GM23338 (cell line): Measurements from ENCODE around the gene MKX. TPM values are rescaled to one million over a fixed set of nuclear protein-coding genes. Genes with fewer than 3 reads are reported as not detected.

Experiments used
- ATAC-seq: fragments of 200-7000 bp; cut with Tn5 transposase; 3 replicates; pipeline ENCODE4 v1.9.1; 2020
- DNase-seq: peaks from one replicate; pipeline ENCODE4 v3.0.0-alpha.2; 2015; ENCODE audit warnings: low spot score
- H2AFZ ChIP-seq: fragments of 200-600 bp; sonication (generic); 2 replicates; pipeline ENCODE4 v1.8.0; 2016; ENCODE audit warnings: antibody characterized with exemption, mild to moderate bottlenecking, moderate library complexity
- H3F3A ChIP-seq: fragments of 200-600 bp; sonication (generic); replicated peaks from 2 replicates; pipeline ENCODE4 v1.8.0; 2017; ENCODE audit warnings: antibody characterized with exemption, mixed run types, low read depth
- H3K27ac ChIP-seq: fragments of 200-600 bp; sonication (generic); 2 replicates; pipeline ENCODE4 v1.6.1; 2016; ENCODE audit warnings: low read depth
- H3K27me3 ChIP-seq: fragments of 200-600 bp; sonication (generic); 2 replicates; pipeline ENCODE4 v1.8.0; 2016; ENCODE audit warnings: mild to moderate bottlenecking, mixed run types, moderate library complexity; ENCODE audit not compliant: insufficient read depth
- H3K36me3 ChIP-seq: fragments of 200-600 bp; sonication (generic); 2 replicates; pipeline ENCODE4 v1.8.0; 2016; ENCODE audit warnings: mild to moderate bottlenecking; ENCODE audit not compliant: insufficient read depth
- H3K4me1 ChIP-seq: fragments of 200-600 bp; sonication (generic); 2 replicates; pipeline ENCODE4 v1.8.0; 2016; ENCODE audit warnings: mild to moderate bottlenecking, moderate library complexity; ENCODE audit not compliant: insufficient read depth
- H3K4me2 ChIP-seq: fragments of 200-600 bp; sonication (generic); 2 replicates; pipeline ENCODE4 v1.7.1; 2017; ENCODE audit warnings: mixed run types
- H3K4me3 ChIP-seq: fragments of 200-600 bp; sonication (generic); 2 replicates; pipeline ENCODE4 v1.6.1; 2016; ENCODE audit warnings: mixed run types
- H3K79me2 ChIP-seq: fragments of 200-600 bp; sonication (generic); replicated peaks from 2 replicates; pipeline ENCODE4 v1.8.0; 2017; ENCODE audit warnings: mild to moderate bottlenecking; ENCODE audit not compliant: insufficient read depth
- H3K9me2 ChIP-seq: fragments of 200-600 bp; sonication (generic); 2 replicates; pipeline ENCODE4 v1.8.0; 2017; ENCODE audit not compliant: insufficient read depth
- H4K20me1 ChIP-seq: fragments of 200-600 bp; sonication (generic); replicated peaks from 2 replicates; pipeline ENCODE4 v1.8.0; 2017; ENCODE audit warnings: mild to moderate bottlenecking; ENCODE audit not compliant: insufficient read depth
- H3K27ac Mint-ChIP-seq: 2 replicates; pipeline ENCODE4 v1.8.0; 2020; ENCODE audit warnings: inconsistent platforms, mild to moderate bottlenecking, moderate library complexity, mixed read lengths
- H3K27me3 Mint-ChIP-seq: 3 replicates; pipeline ENCODE4 v1.8.0; 2022; ENCODE audit warnings: low read depth, mild to moderate bottlenecking, moderate library complexity, mixed read lengths, inconsistent platforms; ENCODE audit not compliant: insufficient read depth, poor library complexity
- H3K36me3 Mint-ChIP-seq: 3 replicates; pipeline ENCODE4 v1.8.0; 2021; ENCODE audit warnings: low read depth, mild to moderate bottlenecking, inconsistent platforms, moderate library complexity, mixed read lengths
- H3K4me1 Mint-ChIP-seq: 3 replicates; pipeline ENCODE4 v1.8.0; 2020; ENCODE audit warnings: mild to moderate bottlenecking, inconsistent platforms, mixed read lengths
- H3K4me3 Mint-ChIP-seq: 3 replicates; pipeline ENCODE4 v1.8.0; 2021; ENCODE audit warnings: moderate library complexity, mild to moderate bottlenecking, inconsistent platforms, mixed read lengths
- H3K9me3 Mint-ChIP-seq: 3 replicates; pipeline ENCODE4 v1.8.0; 2020; ENCODE audit warnings: moderate library complexity, mild to moderate bottlenecking, inconsistent platforms, mixed read lengths
- CREB1 ChIP-seq: fragments of 250-450 bp; sonication (Bioruptor Pico); IDR thresholded peaks from 2 replicates; pipeline ENCODE4 v1.5.0; 2020; ENCODE audit warnings: low read depth, mild to moderate bottlenecking, moderate library complexity
- CTCF ChIP-seq, 2 experiments: fragments of 200-600 bp in 1 of 2; sonication (generic) in 1 of 2; conservative IDR thresholded peaks; 2 replicates each; pipeline versions ENCODE4 v1.5.1 to v1.6.1; 2016 to 2017; ENCODE audit warnings: antibody characterized with exemption in 2 of 2, low read depth in 2 of 2, mild to moderate bottlenecking in 2 of 2, moderate library complexity in 1 of 2
- ETS1 ChIP-seq: IDR thresholded peaks from 2 replicates; pipeline ENCODE4 v1.6.1; 2016; ENCODE audit warnings: antibody characterized with exemption
- EZH2 ChIP-seq: fragments of 200-600 bp; sonication (generic); IDR thresholded peaks from one replicate; pipeline ENCODE4 v1.8.0; 2017; ENCODE audit warnings: antibody characterized with exemption, mild to moderate bottlenecking, low read depth; ENCODE audit not compliant: unreplicated experiment
- EZH2phosphoT487 ChIP-seq: fragments of 200-600 bp; sonication (generic); IDR thresholded peaks from one replicate; pipeline ENCODE4 v1.8.1; 2018; ENCODE audit warnings: antibody characterized with exemption; ENCODE audit not compliant: unreplicated experiment
- POLR2AphosphoS5 ChIP-seq: IDR thresholded peaks from 2 replicates; pipeline ENCODE4 v1.6.1; 2016; ENCODE audit warnings: antibody characterized with exemption, low read depth
- ZNF114 ChIP-seq: fragments of 250-450 bp; sonication (Bioruptor Pico); IDR thresholded peaks from 2 replicates; pipeline ENCODE4 v1.5.0; 2020; ENCODE audit warnings: mild to moderate bottlenecking, moderate library complexity
- ZNF331 ChIP-seq: fragments of 250-450 bp; sonication (Bioruptor Pico); IDR thresholded peaks from 2 replicates; pipeline ENCODE4 v1.5.0; 2020; ENCODE audit warnings: low read depth, mild to moderate bottlenecking, moderate library complexity
- ZNF462 ChIP-seq: fragments of 250-450 bp; sonication (Bioruptor Pico); IDR thresholded peaks from 2 replicates; pipeline ENCODE4 v1.5.0; 2020; ENCODE audit warnings: mild to moderate bottlenecking, moderate library complexity
- polyA plus RNA-seq: library from polyadenylated mRNA; unstranded; fragments of >200 nt; fragmentation: Nextera tagmentation; extraction: Ambion mirVana; gene quantifications from 2 replicates; pipeline ENCODE4 v1.2.1, GENCODE V29; 2016
- total RNA-seq: library from RNA; depleted of rRNA; stranded (reverse); fragments of >200 nt; shearing (Covaris generic); gene quantifications from 2 replicates; pipeline ENCODE4 v1.2.3, GENCODE V29; 2014

The MKX gene
- total and polyA plus RNA-seq, 2 experiments from 2014 or later, result 0.66 to 0.97 TPM

- no peak for TF ChIP-seq ZNF462
- TF ChIP-seq ZNF331 (CRISPR knock-in tag), result no peak
These were observed 30.1 kb downstream of the MKX start (continued) for GRCh38 chr10:27715505-27715904.

- H3K36me3 ChIP-seq, result no peaks in the 10 kb centered on the region
- Mint-ChIP-seq H3K27me3 (peaks cover 1% of the 10 kb centered on the region), H3K9me3 (no peaks in the 10 kb centered on the region), H3K4me1 (no peaks in the 10 kb centered on the region), H3K27ac (no peak overlapping the region), H3K36me3 (no peaks in the 10 kb centered on the region), H3K4me3 (no peak overlapping the region)
- no peaks in the 10 kb centered on the region for H3K9me2 ChIP-seq
- no peaks in the 10 kb centered on the region for H3F3A ChIP-seq
- no peak overlapping the region for H3K27ac ChIP-seq
- no peaks in the 10 kb centered on the region for H4K20me1 ChIP-seq
- no peak for ATAC-seq
- H3K4me2 ChIP-seq, result no peak overlapping the region
- no peak overlapping the region for H2AFZ ChIP-seq
- H3K4me1 ChIP-seq, result no peaks in the 10 kb centered on the region
- no peak for DNase-seq
- H3K27me3 ChIP-seq, result no peaks in the 10 kb centered on the region
- H3K4me3 ChIP-seq, result no peak overlapping the region
- H3K79me2 ChIP-seq, result no peaks in the 10 kb centered on the region
- TF ChIP-seq ZNF114 (no peak), EZH2phosphoT487 (no peak), POLR2AphosphoS5 (no peak), CREB1 (CRISPR knock-in tag) (no peak), ETS1 (no peak), CTCF (conservative IDR thresholded peaks at IDR 0.05; ENCODE audit: low read depth in 2 of 2) (no peak), EZH2 (no peak)
These were observed 31.3 kb downstream of the MKX start for GRCh38 chr10:27714349-27714748.
